GM13976 (cell line): ENCODE data around the gene ETS1.

Experiments
- DNase-seq: peaks from one replicate; pipeline ENCODE4 v3.0.0; 2012; ENCODE audit warnings: low spot score
- in situ Hi-C: fragments of 300-500 bp; cut with MboI; formaldehyde crosslinking; loops from one replicate; pipeline ENCODE4 v1.12.0; 2022; ENCODE audit warnings: low sequenced_read_pairs, mixed read lengths, inconsistent platforms; ENCODE audit not compliant: unreplicated experiment
- TF ChIP-seq, protein P1 (sequence below): IDR thresholded peaks from 2 replicates; pipeline ENCODE4 v1.5.1; 2012; ENCODE audit warnings: borderline replicate concordance, mild to moderate bottlenecking; ENCODE audit not compliant: insufficient read depth; ENCODE audit errors: extremely low read depth, missing control alignments, control extremely low read depth

Gene ETS1

DNA sequence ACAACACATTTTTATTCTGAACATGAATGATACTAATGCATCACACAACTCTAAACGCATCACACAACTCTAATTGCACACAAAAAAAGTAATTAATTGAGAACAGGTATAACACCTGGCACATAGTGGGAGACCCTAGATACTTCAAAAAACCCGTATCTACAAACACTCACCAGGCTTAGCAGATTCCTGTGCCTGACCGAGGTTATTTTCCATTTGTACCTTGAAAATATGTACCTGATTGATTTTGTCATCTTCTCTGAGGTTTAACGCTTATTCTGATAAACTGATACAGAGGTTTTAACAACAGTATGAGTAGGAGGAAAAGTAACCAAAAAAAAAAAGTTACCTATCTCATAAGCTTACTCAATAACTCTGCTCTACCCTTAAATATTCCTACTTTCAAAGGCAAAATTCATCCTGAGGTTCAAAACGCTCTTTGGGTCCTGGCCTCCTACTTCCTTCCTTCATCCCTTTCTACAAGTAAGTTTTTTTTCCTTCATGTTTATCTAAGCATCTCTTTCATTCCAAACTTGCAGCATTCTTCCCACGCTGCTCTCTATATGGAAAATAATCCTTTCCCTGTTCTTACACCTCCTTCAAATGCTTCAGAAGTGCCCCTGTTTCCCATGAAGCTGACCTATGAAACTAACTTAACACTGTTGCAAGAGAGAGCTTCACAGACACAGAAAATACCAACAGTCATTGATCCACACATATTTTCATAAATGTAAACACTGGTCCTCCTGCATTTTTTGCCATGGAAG lies 73.3 kb downstream of the ETS1 start:
- in situ Hi-C loops: no loop called here
- TF ChIP-seq, protein P1, sequence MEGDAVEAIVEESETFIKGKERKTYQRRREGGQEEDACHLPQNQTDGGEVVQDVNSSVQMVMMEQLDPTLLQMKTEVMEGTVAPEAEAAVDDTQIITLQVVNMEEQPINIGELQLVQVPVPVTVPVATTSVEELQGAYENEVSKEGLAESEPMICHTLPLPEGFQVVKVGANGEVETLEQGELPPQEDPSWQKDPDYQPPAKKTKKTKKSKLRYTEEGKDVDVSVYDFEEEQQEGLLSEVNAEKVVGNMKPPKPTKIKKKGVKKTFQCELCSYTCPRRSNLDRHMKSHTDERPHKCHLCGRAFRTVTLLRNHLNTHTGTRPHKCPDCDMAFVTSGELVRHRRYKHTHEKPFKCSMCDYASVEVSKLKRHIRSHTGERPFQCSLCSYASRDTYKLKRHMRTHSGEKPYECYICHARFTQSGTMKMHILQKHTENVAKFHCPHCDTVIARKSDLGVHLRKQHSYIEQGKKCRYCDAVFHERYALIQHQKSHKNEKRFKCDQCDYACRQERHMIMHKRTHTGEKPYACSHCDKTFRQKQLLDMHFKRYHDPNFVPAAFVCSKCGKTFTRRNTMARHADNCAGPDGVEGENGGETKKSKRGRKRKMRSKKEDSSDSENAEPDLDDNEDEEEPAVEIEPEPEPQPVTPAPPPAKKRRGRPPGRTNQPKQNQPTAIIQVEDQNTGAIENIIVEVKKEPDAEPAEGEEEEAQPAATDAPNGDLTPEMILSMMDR: no peak
- no peak for DNase-seq

DNA sequence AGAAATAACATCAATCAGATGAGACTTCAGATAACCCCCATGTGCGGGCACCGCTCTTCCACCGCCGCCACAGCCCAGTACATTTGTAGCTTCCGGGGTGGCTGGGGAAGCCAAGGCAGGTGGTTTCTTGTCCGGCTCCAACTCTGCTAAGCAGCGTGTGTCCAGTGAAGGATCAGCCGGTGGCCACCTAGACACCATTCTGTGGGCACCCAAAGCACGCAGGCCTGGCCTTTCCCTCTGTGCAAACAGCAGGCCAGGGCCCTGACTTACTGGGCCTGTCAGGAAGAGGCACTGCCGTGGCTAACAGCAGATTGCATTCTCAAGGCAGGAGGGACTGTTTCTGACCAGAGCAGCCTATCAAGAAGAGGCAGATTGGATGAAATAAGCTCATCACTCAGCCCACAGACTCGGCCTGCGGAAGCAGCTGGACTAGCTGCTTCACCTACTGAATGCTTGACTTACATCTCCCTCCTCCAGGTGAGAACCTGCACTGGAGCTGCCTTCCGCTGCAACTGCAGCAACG lies 74.8 kb downstream of the ETS1 start:
- in situ Hi-C loops: no loop called here
- no peak for DNase-seq
- TF ChIP-seq, protein P1: no peak

DNA sequence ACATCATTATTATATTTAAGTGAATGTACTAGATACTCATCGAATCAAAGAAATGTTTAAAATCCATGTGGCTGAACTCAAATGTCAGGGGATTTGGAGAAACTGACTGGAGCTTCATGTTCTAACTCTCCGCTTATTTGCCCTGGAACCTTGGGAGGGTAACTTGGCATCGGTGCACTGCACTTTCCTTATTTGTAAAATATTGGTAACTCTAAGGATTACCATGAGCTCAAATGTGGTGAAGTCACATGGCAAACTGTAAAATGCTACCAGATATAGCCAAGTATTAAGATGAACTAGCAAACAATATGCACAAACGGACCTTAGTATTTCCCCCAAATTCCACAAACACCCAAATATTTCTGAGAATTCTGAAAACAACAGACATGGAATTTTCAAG lies 75.6 kb downstream of the ETS1 start:
- TF ChIP-seq, protein P1: no peak

DNA sequence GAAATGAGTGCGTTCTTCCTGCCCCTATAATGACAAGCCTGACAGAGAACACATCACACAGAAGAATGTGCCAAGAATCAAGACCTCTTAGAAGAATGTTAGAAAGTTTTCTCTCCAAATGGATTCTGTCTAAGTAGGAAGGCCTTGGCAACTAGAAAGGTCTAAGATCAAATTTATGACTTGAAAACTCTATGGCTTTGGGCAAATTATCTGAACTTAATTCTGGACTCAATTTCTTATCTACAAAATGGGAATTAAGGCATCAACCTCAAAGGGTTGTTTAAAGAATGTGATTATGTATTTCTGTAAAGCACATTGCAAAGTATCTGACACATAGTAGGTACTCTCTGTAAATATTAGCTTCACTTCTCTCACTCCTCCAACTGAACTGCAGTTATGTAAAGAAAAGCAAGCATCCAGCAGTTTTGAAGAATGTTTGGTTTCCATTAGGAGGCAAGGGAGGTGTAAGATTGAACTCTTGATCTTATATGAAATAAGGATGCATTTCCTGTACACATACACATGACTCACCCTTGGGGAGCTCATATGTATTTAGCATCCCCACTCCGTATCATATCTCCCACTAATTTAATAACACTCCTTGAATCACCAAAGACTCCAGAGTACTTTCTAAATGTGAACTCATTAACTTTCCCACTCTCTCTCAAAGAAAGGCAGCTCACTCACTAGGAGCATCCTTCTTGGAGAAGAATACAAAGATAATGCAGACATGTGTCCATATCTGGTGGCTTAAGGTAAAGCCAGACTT lies 77.6 kb downstream of the ETS1 start:
- in situ Hi-C loops: no loop called here
- DNase-seq: no peak
- TF ChIP-seq, protein P1: no peak

More for the DNA sequence above, 75.6 kb downstream of the ETS1 start:
- DNase-seq: no peak
- in situ Hi-C loops: no loop called here

DNA sequence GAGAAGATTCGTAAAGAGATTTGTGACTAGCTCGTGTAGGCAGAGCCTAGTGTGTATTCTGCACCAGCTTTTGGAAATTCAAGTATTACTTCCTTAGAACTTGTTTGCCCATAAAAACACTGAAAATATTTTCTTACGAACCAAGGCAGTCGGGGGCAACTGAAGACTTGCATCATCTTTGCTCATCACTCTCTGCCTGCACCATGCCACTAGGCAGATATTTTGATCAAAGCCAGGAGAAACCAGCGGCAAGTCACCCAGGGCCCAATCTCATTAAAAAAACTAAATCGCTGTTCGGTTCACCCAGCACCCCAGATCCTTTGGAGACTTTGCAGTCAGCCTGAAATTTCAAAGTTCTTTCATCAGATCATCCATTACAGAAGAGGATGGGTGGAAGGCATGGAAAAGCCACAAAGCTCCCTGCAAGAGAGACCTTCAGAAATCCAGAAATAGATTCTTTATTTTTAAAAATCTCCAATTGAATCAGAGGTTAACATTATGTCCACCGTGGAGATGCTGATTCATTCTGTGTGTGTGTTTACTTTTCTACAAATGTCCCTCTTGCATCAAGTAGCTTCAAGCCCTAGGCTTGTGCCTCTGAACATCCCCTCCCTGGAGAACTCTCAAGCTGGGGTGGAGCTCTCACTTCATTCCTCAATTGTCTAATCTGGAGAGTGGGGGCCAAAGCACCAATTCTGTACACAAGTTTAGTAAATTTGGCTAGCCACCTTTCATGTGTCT lies 78.4 kb downstream of the ETS1 start:
- DNase-seq: no peak
- TF ChIP-seq, protein P1: no peak
- in situ Hi-C loops: no loop called here

DNA sequence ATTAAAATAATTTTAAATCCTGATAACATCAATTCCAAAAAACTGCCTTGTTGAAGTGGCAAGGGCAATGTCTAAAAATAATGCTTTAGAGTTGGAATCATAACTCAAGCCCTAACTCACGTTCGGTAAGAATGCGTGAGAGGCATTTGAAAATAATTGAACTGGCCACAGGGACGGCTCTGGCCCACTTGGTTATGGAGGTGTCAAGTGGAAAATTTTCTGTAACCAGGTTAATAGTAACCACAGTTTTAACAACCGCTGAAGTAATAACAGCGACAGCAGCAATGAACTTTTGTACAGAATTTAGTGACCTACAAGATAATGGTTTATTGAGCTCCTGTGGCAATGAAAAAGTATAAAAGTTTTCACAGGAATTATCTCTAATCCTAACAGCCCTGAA lies 79.4 kb downstream of the ETS1 start:
- TF ChIP-seq, protein P1: no peak
- in situ Hi-C loops: no loop called here
- no peak for DNase-seq
